ENCODE measurements around the gene CCDC8.

GRCh38 chr19:46366620-46367292 lies 46.6 kb downstream of the CCDC8 start:
- TF ChIP-seq CTCF (IDR thresholded peaks at IDR 0.05) (no peak), POLR2AphosphoS5 (IDR thresholded peaks at IDR 0.05) (no peak), POLR2A (IDR thresholded peaks at IDR 0.05) (no peak)
